GM21529 (cell line): ENCODE data around the gene NUP93.
"Not testable (repeated sequence)": the region's sequence is repeated elsewhere in the genome, so short reads cannot be mapped to it uniquely, and the experiment has no call there.

Experiments
- ATAC-seq: cut with Tn5 transposase; IDR thresholded peaks from one replicate; pipeline ENCODE4 v1.9.1; 2021; ENCODE audit not compliant: unreplicated experiment

Gene NUP93

GRCh38 chr16:56884929-56885328, 155.0 kb downstream of the NUP93 start:
- ATAC-seq: not testable (repeated sequence)

GRCh38 chr16:56885446-56886162, 155.7 kb downstream of the NUP93 start:
- ATAC-seq: no peak

GRCh38 chr16:56886296-56886695, 156.4 kb downstream of the NUP93 start:
- ATAC-seq: no peak

GRCh38 chr16:56886826-56887225, 156.9 kb downstream of the NUP93 start:
- no peak for ATAC-seq

- ATAC-seq: peak; percentile 83
These were observed 158.9 kb downstream of the NUP93 start for GRCh38 chr16:56888806-56889205.

GRCh38 chr16:56889206-56889605, 159.3 kb downstream of the NUP93 start:
- peak; percentile 32 for ATAC-seq

GRCh38 chr16:56891685-56892084, 161.8 kb downstream of the NUP93 start:
- ATAC-seq: no peak

GRCh38 chr16:56892705-56893104, 162.8 kb downstream of the NUP93 start:
- ATAC-seq: no peak

- no peak for ATAC-seq
These were observed 164.5 kb downstream of the NUP93 start for GRCh38 chr16:56894331-56894917.

- no peak for ATAC-seq
These were observed 165.9 kb downstream of the NUP93 start for GRCh38 chr16:56895813-56896212.

- no peak for ATAC-seq
These were observed 166.3 kb downstream of the NUP93 start for GRCh38 chr16:56896244-56896643.

GRCh38 chr16:56897026-56897799, 167.3 kb downstream of the NUP93 start:
- ATAC-seq: no peak

- ATAC-seq: peak; percentile 82
These were observed 168.9 kb downstream of the NUP93 start for GRCh38 chr16:56898847-56899246.
